ENCODE data around the gene TNK2.

GRCh38 chr3:195911041-195911945 is 2.9 kb upstream of the TNK2 start:
- no peak for TF ChIP-seq CTCF (IDR thresholded peaks at IDR 0.05)
- no peak for TF ChIP-seq POLR2A (IDR thresholded peaks at IDR 0.05)

Data from thyroid gland (tissue), 4 donors.